ENCODE measurements around the gene ST8SIA4. TPM values are rescaled to one million over a fixed set of nuclear protein-coding genes. Genes with fewer than 3 reads are reported as not detected.

Gene ST8SIA4
- total and polyA plus RNA-seq, 10 of the 15 experiments (the other 5 are each of a cell fraction or from before 2014, with no cell fraction given) = 4.4 to 30.9 (median 19.5) TPM

GRCh38 chr5:100828071-100828897 lies 74.8 kb downstream of the ST8SIA4 start (continued):
- peak; percentile 87 for TF ChIP-seq IRF4 (IDR thresholded peaks at IDR 0.05; ENCODE audit: low read depth, low read length)
- TF ChIP-seq TCF3 (IDR thresholded peaks at IDR 0.05; ENCODE audit: borderline replicate concordance, insufficient read depth, low read depth, low read length) = 0 out of 2 replicates have a peak, but pooled peaks have one; percentile 60
- TF ChIP-seq, protein P1, sequence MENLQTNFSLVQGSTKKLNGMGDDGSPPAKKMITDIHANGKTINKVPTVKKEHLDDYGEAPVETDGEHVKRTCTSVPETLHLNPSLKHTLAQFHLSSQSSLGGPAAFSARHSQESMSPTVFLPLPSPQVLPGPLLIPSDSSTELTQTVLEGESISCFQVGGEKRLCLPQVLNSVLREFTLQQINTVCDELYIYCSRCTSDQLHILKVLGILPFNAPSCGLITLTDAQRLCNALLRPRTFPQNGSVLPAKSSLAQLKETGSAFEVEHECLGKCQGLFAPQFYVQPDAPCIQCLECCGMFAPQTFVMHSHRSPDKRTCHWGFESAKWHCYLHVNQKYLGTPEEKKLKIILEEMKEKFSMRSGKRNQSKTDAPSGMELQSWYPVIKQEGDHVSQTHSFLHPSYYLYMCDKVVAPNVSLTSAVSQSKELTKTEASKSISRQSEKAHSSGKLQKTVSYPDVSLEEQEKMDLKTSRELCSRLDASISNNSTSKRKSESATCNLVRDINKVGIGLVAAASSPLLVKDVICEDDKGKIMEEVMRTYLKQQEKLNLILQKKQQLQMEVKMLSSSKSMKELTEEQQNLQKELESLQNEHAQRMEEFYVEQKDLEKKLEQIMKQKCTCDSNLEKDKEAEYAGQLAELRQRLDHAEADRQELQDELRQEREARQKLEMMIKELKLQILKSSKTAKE (IDR thresholded peaks at IDR 0.05; ENCODE audit: low read depth, poor library complexity, severe bottlenecking) = peak; percentile 66
- TF ChIP-seq, protein P2, sequence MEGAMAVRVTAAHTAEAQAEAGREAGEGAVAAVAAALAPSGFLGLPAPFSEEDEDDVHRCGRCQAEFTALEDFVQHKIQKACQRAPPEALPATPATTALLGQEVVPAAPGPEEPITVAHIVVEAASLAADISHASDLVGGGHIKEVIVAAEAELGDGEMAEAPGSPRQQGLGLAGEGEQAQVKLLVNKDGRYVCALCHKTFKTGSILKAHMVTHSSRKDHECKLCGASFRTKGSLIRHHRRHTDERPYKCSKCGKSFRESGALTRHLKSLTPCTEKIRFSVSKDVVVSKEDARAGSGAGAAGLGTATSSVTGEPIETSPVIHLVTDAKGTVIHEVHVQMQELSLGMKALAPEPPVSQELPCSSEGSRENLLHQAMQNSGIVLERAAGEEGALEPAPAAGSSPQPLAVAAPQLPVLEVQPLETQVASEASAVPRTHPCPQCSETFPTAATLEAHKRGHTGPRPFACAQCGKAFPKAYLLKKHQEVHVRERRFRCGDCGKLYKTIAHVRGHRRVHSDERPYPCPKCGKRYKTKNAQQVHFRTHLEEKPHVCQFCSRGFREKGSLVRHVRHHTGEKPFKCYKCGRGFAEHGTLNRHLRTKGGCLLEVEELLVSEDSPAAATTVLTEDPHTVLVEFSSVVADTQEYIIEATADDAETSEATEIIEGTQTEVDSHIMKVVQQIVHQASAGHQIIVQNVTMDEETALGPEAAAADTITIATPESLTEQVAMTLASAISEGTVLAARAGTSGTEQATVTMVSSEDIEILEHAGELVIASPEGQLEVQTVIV (IDR thresholded peaks at IDR 0.05; ENCODE audit: borderline replicate concordance, partially characterized antibody) = no peak
- TF ChIP-seq HCFC1 (IDR thresholded peaks at IDR 0.05; ENCODE audit: low read length) = no peak
- peak; percentile 91 for TF ChIP-seq EED (IDR thresholded peaks at IDR 0.05; ENCODE audit: low read depth)
- TF ChIP-seq SMARCA5 (IDR thresholded peaks at IDR 0.05) = no peak
- no peak for TF ChIP-seq NR2C2 (IDR thresholded peaks at IDR 0.05; ENCODE audit: borderline replicate concordance, control insufficient read depth, insufficient read length, low read depth)
- TF ChIP-seq KDM1A (IDR thresholded peaks at IDR 0.05; ENCODE audit: borderline replicate concordance) = no peak
- TF ChIP-seq SP1 (IDR thresholded peaks at IDR 0.05; ENCODE audit: low read depth, low read length) = peak; percentile 20
- TF ChIP-seq ATF2 (IDR thresholded peaks at IDR 0.05; ENCODE audit: low read length) = peak; percentile 80
- peak; percentile 77 for TF ChIP-seq ZNF24 (IDR thresholded peaks at IDR 0.05)
- no peak; the same call in 1 of the 2 replicates for TF ChIP-seq MXI1 (IDR thresholded peaks at IDR 0.05; ENCODE audit: low read depth, low read length)
- peak; percentile 76 for TF ChIP-seq MEF2A (IDR thresholded peaks at IDR 0.05; ENCODE audit: insufficient read depth, low read depth, low read length)
- peak; percentile 95 for TF ChIP-seq RELB (IDR thresholded peaks at IDR 0.05; ENCODE audit: low read depth)
- no peak for TF ChIP-seq CHD4 (IDR thresholded peaks at IDR 0.05)
- peak; percentile 87 for TF ChIP-seq PAX5 (IDR thresholded peaks at IDR 0.05; ENCODE audit: borderline replicate concordance, low read depth, low read length)
- peak; percentile 50; the same call in 1 of the 2 replicates for TF ChIP-seq CHD1 (IDR thresholded peaks at IDR 0.05; ENCODE audit: low read depth, low read length)
- TF ChIP-seq EZH2 (IDR thresholded peaks at IDR 0.05; ENCODE audit: borderline replicate concordance, control insufficient read depth, low read depth, low read length) = no peak
- no peak for TF ChIP-seq KLF5 (IDR thresholded peaks at IDR 0.05; ENCODE audit: partially characterized antibody)
- TF ChIP-seq LARP7 (IDR thresholded peaks at IDR 0.05) = no peak
- no peak for TF ChIP-seq HDAC6 (IDR thresholded peaks at IDR 0.05; ENCODE audit: unreplicated experiment)
- TF ChIP-seq MEF2B (IDR thresholded peaks at IDR 0.05; ENCODE audit: partially characterized antibody, poor library complexity, severe bottlenecking) = peak; percentile 81

All from GM12878 (cell line).